Neutrophil (primary cell): ENCODE measurements around the gene YEATS4.

Experiments
- H3K27ac ChIP-seq: fragments of 200-600 bp; sonication (generic); 2 replicates; pipeline ENCODE4 v1.5.1; 2016; ENCODE audit warnings: mild to moderate bottlenecking, moderate library complexity
- H3K27me3 ChIP-seq: fragments of 200-600 bp; sonication (generic); 2 replicates; pipeline ENCODE4 v1.6.0; 2016; ENCODE audit warnings: mild to moderate bottlenecking
- H3K36me3 ChIP-seq: fragments of 200-600 bp; sonication (generic); 2 replicates; pipeline ENCODE4 v1.5.1; 2017
- H3K4me1 ChIP-seq, 2 experiments: fragments of 200-600 bp in 1 of 2; sonication (generic) in 1 of 2; 1 replicate in 1 of 2; 2 replicates in 1 of 2; pipeline versions ENCODE4 v1.5.1 to v1.6.1; 2013 to 2016; ENCODE audit warnings: low read depth in 1 of 2, low read length in 1 of 2, mild to moderate bottlenecking in 1 of 2, moderate library complexity in 1 of 2; ENCODE audit not compliant: control insufficient read depth in 1 of 2, insufficient read depth in 1 of 2
- H3K4me3 ChIP-seq, 2 experiments: fragments of 200-600 bp in 1 of 2; sonication (generic) in 1 of 2; 1 replicate in 1 of 2; 2 replicates in 1 of 2; pipeline ENCODE4 v1.5.1; 2013 to 2016; ENCODE audit warnings: low read depth in 1 of 2, low read length in 1 of 2, mild to moderate bottlenecking in 1 of 2, moderate library complexity in 1 of 2
- H3K9me3 ChIP-seq: fragments of 200-600 bp; sonication (generic); 2 replicates; pipeline ENCODE4 v1.5.1; 2016
- TF ChIP-seq, protein P1 (sequence below): fragments of 200-600 bp; sonication (generic); IDR thresholded peaks from 2 replicates; pipeline ENCODE4 v1.5.1; 2016; ENCODE audit warnings: antibody characterized with exemption

The YEATS4 gene

DNA sequence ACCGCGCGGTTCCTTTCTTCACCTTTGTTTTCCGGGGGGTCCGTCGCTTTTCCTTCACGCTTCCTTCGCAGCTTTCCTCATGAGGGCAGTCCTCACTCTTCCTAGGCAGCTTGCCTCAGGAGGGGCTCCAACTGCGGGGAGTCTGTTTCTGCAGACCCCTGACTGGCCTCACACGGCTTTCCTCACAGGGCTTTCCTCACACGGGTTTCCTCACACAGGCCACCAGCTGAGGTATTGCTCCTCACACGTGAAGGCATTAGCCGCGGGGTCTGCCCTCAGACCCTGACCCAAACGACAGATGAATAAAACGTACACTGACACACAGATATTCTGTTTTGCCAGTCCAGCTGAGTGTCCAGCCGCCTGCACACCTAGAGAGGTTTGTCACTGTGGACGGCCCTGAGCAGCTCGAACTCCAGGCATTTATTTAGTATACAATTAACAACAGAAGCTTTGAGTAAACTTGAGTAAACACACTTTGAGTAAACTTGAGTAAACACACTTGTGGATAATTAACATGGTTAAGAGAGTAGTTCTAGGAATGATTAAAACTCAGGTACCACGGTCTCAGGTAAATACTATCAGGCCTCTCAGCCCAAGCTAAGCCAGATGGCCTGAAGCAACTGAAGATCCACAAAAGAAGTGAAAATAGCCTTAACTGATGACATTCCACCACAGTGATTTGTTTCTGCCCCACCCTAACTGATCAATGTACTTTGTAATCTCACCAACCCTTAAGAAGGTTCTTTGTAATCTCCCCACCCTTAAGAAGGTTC is 27.4 kb upstream of the YEATS4 start:
- Histone ChIP-seq H3K4me1 (peaks cover 73 to 86% of the 10 kb centered on the region in 2 experiments), H3K36me3 (no peaks in the 10 kb centered on the region), H3K4me3 (peak overlapping the region; percentile 66 to 68), H3K9me3 (no peaks in the 10 kb centered on the region), H3K27ac (peak overlapping the region; percentile 91), H3K27me3 (no peaks in the 10 kb centered on the region)
- TF ChIP-seq, protein P1, sequence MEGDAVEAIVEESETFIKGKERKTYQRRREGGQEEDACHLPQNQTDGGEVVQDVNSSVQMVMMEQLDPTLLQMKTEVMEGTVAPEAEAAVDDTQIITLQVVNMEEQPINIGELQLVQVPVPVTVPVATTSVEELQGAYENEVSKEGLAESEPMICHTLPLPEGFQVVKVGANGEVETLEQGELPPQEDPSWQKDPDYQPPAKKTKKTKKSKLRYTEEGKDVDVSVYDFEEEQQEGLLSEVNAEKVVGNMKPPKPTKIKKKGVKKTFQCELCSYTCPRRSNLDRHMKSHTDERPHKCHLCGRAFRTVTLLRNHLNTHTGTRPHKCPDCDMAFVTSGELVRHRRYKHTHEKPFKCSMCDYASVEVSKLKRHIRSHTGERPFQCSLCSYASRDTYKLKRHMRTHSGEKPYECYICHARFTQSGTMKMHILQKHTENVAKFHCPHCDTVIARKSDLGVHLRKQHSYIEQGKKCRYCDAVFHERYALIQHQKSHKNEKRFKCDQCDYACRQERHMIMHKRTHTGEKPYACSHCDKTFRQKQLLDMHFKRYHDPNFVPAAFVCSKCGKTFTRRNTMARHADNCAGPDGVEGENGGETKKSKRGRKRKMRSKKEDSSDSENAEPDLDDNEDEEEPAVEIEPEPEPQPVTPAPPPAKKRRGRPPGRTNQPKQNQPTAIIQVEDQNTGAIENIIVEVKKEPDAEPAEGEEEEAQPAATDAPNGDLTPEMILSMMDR: no peak

DNA sequence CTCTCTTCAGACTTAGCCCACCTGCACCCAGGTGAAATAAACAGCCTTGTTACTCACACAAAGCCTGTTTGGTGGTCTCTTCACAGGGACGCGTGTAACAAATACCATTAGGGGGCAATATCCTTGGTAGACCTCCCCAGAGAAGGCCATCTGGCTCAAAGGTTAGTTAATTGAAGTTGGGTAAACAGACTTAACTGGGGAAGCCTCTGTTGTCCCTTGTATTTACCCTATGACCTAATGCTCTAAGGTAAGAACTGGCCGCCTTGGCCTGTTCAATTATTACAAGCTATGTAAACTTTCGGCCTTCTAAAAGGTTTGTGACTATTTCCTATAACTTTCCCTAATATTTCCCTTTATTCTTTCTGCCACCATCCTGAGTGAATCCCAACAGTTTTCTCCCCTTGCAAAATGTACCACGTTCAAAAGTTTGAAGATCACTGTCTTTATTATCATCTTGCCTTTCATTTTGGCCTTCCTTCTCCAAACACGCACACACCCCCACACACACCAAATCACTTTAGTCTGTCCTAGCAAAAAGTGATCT is 26.7 kb upstream of the YEATS4 start:
- Histone ChIP-seq H3K27ac (peak overlapping the region; percentile 91), H3K4me1 (peaks cover 81 to 94% of the 10 kb centered on the region in 2 experiments)

DNA sequence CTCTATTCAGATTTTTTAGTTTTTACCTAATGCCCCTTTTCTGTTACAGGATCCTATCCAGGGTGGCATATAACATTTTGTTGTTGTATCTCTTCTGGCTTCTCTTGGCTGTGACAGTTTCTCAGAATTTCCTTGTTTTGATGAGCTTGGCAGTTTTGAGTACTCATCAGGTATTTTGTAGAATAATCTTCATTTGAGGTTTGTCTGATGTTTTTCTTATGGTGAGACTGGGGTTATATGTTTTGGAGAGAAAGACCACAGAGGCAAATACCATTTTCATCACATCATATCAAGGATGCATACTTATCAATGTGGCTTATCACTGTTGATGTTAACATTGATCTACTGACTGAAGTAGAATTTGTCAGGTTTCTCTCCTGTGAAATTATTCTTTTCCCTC is 25.4 kb upstream of the YEATS4 start:
- Histone ChIP-seq H3K4me1 (peaks cover 81 to 96% of the 10 kb centered on the region in 2 experiments), H3K27me3 (no peaks in the 10 kb centered on the region), H3K36me3 (no peaks in the 10 kb centered on the region), H3K9me3 (no peaks in the 10 kb centered on the region), H3K27ac (peak overlapping the region; percentile 91), H3K4me3 (no peak overlapping the region)
- TF ChIP-seq, protein P1: no peak

More for the DNA sequence above, 26.7 kb upstream of the YEATS4 start:
- Histone ChIP-seq H3K36me3 (no peaks in the 10 kb centered on the region), H3K4me3 (no peak overlapping the region), H3K27me3 (no peaks in the 10 kb centered on the region), H3K9me3 (no peaks in the 10 kb centered on the region)
- TF ChIP-seq, protein P1: no peak

DNA sequence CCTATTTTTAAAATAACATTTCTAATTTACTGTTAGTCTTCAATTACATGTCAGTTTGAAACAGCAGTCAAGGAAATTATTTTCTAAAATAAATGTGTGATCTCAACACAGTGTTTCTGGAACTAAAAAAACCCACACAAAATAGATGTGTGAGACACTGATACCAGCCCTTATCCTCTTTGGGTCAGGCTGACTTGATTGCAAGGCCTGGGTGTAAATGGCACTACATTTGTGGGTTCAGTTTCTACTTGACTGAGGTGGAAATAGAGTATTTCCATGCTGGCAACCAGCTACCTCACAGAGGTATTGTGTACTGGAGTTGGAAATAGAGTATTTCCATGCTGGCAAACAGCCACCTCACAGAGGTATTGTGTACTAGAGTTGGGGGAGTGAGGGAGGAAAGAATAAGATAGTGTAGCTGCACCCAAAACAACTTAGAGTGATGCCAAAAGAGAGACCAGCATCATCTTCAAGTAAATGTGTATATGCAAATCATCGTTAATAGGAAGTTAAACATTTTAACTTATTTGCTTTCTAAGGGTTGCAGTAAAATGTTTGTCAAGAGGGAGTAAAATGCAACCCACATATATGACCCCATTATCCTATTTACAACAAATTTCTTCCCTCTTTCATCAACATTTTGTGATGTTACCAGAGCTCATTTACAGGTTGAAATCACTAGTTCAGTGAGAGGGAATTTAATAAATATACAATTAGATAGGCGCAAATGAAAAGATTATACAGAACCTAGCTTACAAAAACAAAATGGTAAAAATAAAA is 22.0 kb upstream of the YEATS4 start:
- no peaks in the 10 kb centered on the region for H3K9me3 ChIP-seq
- TF ChIP-seq, protein P1: no peak
- H3K4me1 ChIP-seq: peaks cover 97 to 100% of the 10 kb centered on the region in 2 experiments
- H3K27ac ChIP-seq: peak overlapping the region; percentile 91
- peak overlapping the region in 1 of 2 experiments; percentile 37 for H3K4me3 ChIP-seq
- H3K27me3 ChIP-seq: no peaks in the 10 kb centered on the region
- H3K36me3 ChIP-seq: no peaks in the 10 kb centered on the region

DNA sequence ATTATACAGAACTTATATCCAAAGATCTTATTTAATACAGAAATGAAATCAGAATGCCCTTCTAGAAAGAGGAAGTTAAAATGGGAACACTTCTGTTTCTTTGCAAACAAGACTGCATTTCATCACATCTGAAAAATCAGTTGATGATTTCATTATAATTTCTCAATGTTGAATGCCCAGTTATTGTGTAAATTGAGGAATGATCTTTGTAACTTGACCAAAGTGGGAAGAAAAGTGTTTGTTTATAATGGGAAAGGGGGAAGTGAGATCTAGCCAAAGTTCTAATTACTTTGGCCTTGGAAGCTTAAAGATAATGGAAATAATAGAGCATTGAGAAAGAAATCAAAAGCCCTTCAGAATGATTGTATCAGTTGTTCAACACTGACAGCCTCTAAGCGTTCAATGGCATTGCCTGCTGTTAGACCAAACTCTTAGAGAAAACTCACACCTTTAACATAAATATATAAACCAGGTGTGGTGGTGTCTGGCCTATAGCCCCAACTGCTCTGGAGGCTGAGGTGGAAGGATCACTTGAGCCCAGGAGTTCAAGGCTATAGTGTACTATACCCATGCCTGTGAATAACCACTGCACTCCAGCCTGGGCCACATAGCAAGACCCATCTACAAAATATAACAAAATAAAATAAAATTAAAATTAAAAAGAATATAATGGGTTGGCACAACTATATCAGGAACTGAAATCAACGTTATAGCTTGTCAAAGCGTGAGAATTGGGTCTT is 21.3 kb upstream of the YEATS4 start:
- peak overlapping the region in 1 of 2 experiments; percentile 37 for H3K4me3 ChIP-seq
- H3K36me3 ChIP-seq: no peaks in the 10 kb centered on the region
- H3K9me3 ChIP-seq: no peaks in the 10 kb centered on the region
- peak overlapping the region; percentile 91 for H3K27ac ChIP-seq
- H3K4me1 ChIP-seq: peaks cover 97 to 100% of the 10 kb centered on the region in 2 experiments
- H3K27me3 ChIP-seq: no peaks in the 10 kb centered on the region
- TF ChIP-seq, protein P1: no peak
